ENCODE results near the gene IGFL1.
"Not testable (repeated sequence)": the region's sequence is repeated elsewhere in the genome, so short reads cannot be mapped to it uniquely, and the experiment has no call there.

IGFL1 gene

DNA sequence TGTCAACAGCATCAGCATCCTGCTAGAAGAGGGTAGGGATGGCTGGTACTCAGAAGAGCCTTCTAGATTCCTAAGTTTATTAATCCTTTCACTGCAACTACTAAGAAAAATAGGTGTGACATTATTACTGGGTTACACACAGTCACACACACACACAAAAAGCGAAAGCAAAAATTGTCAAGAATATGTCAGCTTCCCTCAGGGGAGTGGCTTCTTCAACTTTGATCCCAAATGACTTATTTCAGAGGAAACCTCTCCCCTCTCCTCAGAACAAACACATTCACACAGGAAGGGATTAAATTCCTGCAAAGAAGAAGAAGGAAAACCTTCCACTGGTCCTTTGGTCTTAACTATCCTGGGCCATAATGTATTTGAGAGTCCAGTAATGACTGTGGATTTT is 20.1 kb upstream of the IGFL1 start:
- Histone ChIP-seq H3K27ac (ENCODE audit: low read depth, low read length) (no peak overlapping the region), H3K9me3 (ENCODE audit: control insufficient read depth in 1 of 2, low read length in 2 of 2) (no peaks in the 10 kb centered on the region), H3K27me3 (ENCODE audit: control insufficient read depth in 1 of 2, insufficient read depth in 2 of 2, low read length in 2 of 2) (peaks cover 2 to 3% of the 10 kb centered on the region in 2 donors), H3K4me1 (ENCODE audit: control insufficient read depth in 1 of 2, insufficient read depth in 2 of 2, low read length in 2 of 2) (peaks cover 0 to 19% of the 10 kb centered on the region in 2 donors), H3K4me3 (ENCODE audit: low read depth in 1 of 2, low read length in 2 of 2) (no peak overlapping the region), H3K9ac (ENCODE audit: low read depth in 1 of 2, low read length in 2 of 2) (no peak overlapping the region), H3K36me3 (ENCODE audit: control insufficient read depth in 1 of 2, insufficient read depth in 2 of 2, low read length in 2 of 2) (no peaks in the 10 kb centered on the region)

DNA sequence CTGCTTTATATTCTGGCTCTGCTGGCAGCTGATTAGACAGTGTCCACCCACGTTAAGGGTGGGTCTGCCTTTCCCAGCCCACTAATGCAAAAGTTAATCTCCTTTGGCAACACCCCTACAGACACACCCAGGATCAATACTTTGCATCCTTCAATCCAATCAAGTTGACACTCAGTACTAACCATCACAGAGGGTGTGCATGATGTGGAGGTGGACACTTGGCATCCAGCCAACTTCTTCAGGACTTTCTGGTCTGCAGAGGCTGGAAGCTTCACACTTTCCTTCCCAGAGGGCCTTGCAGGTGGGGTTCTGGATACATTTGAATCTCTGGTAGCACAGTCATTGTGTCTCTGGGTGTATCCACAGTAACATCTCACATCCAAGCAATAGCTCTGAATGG is 18.9 kb upstream of the IGFL1 start:
- Histone ChIP-seq H3K36me3 (ENCODE audit: control insufficient read depth in 1 of 2, insufficient read depth in 2 of 2, low read length in 2 of 2) (no peaks in the 10 kb centered on the region), H3K27ac (ENCODE audit: low read depth, low read length) (no peak overlapping the region), H3K9ac (ENCODE audit: low read depth in 1 of 2, low read length in 2 of 2) (no peak overlapping the region), H3K4me1 (ENCODE audit: control insufficient read depth in 1 of 2, insufficient read depth in 2 of 2, low read length in 2 of 2) (peaks cover 0 to 19% of the 10 kb centered on the region in 2 donors), H3K4me3 (ENCODE audit: low read depth in 1 of 2, low read length in 2 of 2) (no peak overlapping the region), H3K9me3 (ENCODE audit: control insufficient read depth in 1 of 2, low read length in 2 of 2) (no peaks in the 10 kb centered on the region), H3K27me3 (ENCODE audit: control insufficient read depth in 1 of 2, insufficient read depth in 2 of 2, low read length in 2 of 2) (peaks cover 2 to 3% of the 10 kb centered on the region in 2 donors)

DNA sequence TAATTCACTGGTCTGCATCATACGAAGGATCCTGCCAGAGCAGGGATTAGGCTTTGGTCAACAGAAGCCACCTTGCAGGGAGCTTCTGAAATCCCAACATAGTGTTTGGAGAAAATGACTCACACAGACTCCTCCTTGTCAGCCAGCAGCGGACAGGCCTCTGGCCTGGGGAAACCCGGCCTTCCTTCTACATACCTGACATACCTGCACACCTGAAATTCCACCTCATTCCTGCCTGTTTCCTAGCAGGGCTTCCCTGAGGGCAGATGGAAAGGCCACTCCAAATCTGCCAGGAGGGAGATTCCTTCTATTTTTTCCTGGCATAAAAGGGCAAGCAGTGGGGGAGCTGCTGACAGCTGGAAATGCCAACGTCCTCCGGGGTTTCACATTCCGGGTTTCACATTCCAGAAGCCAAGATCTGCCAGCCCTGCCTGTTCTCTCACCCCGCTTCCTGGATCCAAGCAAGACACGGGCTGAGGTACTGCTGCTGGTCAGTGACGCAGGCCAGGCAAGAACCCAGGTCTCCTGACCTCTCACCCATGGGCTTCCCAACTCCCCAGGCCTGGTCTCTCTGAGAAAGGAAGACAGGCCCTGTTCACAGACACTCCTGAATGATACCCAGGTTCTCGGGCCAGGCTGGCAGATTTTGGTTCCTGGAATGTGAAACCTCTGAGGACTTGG is 18.2 kb upstream of the IGFL1 start:
- H3K4me1 ChIP-seq (ENCODE audit: control insufficient read depth in 1 of 2, insufficient read depth in 2 of 2, low read length in 2 of 2), result peaks cover 0 to 19% of the 10 kb centered on the region in 2 donors
- H3K36me3 ChIP-seq (ENCODE audit: control insufficient read depth in 1 of 2, insufficient read depth in 2 of 2, low read length in 2 of 2), result no peaks in the 10 kb centered on the region
- H3K27ac ChIP-seq (ENCODE audit: low read depth, low read length), result no peak overlapping the region
- H3K9me3 ChIP-seq (ENCODE audit: control insufficient read depth in 1 of 2, low read length in 2 of 2), result no peaks in the 10 kb centered on the region
- no peak overlapping the region for H3K4me3 ChIP-seq (ENCODE audit: low read depth in 1 of 2, low read length in 2 of 2)
- H3K9ac ChIP-seq (ENCODE audit: low read depth in 1 of 2, low read length in 2 of 2), result no peak overlapping the region
- H3K27me3 ChIP-seq (ENCODE audit: control insufficient read depth in 1 of 2, insufficient read depth in 2 of 2, low read length in 2 of 2), result peaks cover 2 to 3% of the 10 kb centered on the region in 2 donors

DNA sequence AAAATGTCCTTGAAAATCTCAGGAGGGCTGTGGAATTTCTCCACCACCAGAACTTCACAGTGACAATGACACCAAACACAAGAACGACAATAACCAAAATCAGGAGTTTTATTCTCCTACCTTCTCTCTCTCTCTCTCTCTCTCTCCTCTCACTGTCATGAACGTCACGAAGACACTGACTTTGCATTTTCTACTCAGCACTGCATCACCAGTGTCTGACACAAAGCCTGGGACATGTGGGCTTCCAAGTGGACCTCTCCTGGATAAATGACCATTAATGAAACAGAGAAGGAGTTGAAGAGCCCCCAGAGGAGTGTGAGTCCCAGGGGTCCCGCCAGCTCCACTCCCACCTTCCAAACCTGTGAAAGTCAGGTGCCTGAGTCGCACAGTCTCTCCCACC is 16.9 kb upstream of the IGFL1 start:
- H3K4me3 ChIP-seq (ENCODE audit: low read depth in 1 of 2, low read length in 2 of 2); H3K9ac ChIP-seq (ENCODE audit: low read depth in 1 of 2, low read length in 2 of 2); H3K36me3 ChIP-seq (ENCODE audit: control insufficient read depth in 1 of 2, insufficient read depth in 2 of 2, low read length in 2 of 2); H3K9me3 ChIP-seq (ENCODE audit: control insufficient read depth in 1 of 2, low read length in 2 of 2); H3K27ac ChIP-seq (ENCODE audit: low read depth, low read length); H3K27me3 ChIP-seq (ENCODE audit: control insufficient read depth in 1 of 2, insufficient read depth in 2 of 2, low read length in 2 of 2): not testable (repeated sequence)
- H3K4me1 ChIP-seq (ENCODE audit: control insufficient read depth in 1 of 2, insufficient read depth in 2 of 2, low read length in 2 of 2), result peaks cover 0 to 19% of the 10 kb centered on the region in 2 donors

DNA sequence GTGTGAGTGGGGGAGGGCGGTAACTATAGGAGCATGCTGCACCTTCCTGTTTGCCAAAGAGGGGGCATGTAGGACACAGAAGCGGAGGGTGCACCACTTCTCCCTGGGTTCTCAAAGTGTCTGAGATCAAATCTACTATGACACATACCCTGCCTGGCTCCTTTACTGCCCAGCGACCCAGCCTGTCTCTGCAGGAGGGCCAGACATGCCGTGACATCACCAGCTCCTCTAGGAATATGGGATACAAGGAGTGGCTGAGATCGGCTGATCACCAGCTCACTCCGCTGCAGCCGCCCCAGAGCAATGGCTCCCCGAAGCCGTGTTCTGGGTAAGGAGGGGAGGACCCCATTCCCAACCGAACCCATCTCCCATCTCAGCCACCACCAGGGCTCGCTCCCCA is 16.4 kb upstream of the IGFL1 start:
- peaks cover 2 to 3% of the 10 kb centered on the region in 2 donors for H3K27me3 ChIP-seq (ENCODE audit: control insufficient read depth in 1 of 2, insufficient read depth in 2 of 2, low read length in 2 of 2)
- no peaks in the 10 kb centered on the region for H3K36me3 ChIP-seq (ENCODE audit: control insufficient read depth in 1 of 2, insufficient read depth in 2 of 2, low read length in 2 of 2)

DNA sequence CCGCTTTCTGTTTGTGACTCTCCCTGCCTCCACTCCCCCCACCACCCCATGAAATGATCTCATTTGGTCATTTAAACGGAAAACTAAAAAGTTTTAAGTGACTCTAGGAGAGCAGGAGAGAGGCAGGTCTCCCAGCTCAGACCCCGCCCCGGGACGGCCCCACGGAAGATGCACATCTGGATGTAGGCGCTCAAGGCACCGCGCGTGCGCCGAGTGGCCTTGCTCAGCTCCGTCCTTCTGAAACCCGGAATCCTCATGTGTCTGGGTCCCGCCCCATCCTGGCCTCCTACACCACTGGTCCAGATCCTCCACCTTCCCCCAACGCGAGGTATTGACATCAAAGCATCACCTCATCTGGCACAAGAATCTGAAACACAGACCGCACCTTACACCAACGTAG is 15.7 kb upstream of the IGFL1 start:
- H3K4me3 ChIP-seq (ENCODE audit: low read depth in 1 of 2, low read length in 2 of 2), result no peak overlapping the region
- no peaks in the 10 kb centered on the region for H3K36me3 ChIP-seq (ENCODE audit: control insufficient read depth in 1 of 2, insufficient read depth in 2 of 2, low read length in 2 of 2)
- no peak overlapping the region for H3K9ac ChIP-seq (ENCODE audit: low read depth in 1 of 2, low read length in 2 of 2)
- no peak overlapping the region for H3K27ac ChIP-seq (ENCODE audit: low read depth, low read length)
- H3K27me3 ChIP-seq (ENCODE audit: control insufficient read depth in 1 of 2, insufficient read depth in 2 of 2, low read length in 2 of 2), result peaks cover 2 to 3% of the 10 kb centered on the region in 2 donors
- H3K9me3 ChIP-seq (ENCODE audit: control insufficient read depth in 1 of 2, low read length in 2 of 2), result no peaks in the 10 kb centered on the region
- H3K4me1 ChIP-seq (ENCODE audit: control insufficient read depth in 1 of 2, insufficient read depth in 2 of 2, low read length in 2 of 2), result peaks cover 0 to 19% of the 10 kb centered on the region in 2 donors

More for the DNA sequence above, 16.4 kb upstream of the IGFL1 start:
- H3K9ac ChIP-seq (ENCODE audit: low read depth in 1 of 2, low read length in 2 of 2), result no peak overlapping the region
- no peak overlapping the region for H3K27ac ChIP-seq (ENCODE audit: low read depth, low read length)
- no peaks in the 10 kb centered on the region for H3K9me3 ChIP-seq (ENCODE audit: control insufficient read depth in 1 of 2, low read length in 2 of 2)
- no peak overlapping the region for H3K4me3 ChIP-seq (ENCODE audit: low read depth in 1 of 2, low read length in 2 of 2)
- H3K4me1 ChIP-seq (ENCODE audit: control insufficient read depth in 1 of 2, insufficient read depth in 2 of 2, low read length in 2 of 2), result peaks cover 0 to 19% of the 10 kb centered on the region in 2 donors

DNA sequence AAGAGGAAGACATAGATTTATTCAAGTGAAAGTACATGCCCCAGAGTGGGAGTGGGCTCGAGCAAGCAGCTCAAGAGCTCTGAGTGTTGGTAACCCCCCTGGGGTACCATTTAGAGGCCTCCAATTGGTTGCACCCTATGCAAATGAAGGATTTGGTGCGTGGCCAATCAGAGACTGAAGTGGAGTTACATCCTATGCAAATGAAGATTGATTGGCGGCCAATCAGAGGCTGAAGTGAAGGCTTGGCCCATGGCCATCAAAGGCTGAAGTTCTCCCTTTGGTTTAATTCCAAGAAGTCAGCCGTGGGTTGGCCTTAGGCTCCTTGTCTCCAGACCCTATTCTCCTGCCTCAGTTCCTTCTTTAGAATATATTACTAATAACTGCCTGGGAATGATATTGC is 12.9 kb upstream of the IGFL1 start:
- Histone ChIP-seq H3K27ac (ENCODE audit: low read depth, low read length) (no peak overlapping the region), H3K4me3 (ENCODE audit: low read depth in 1 of 2, low read length in 2 of 2) (no peak overlapping the region), H3K27me3 (ENCODE audit: control insufficient read depth in 1 of 2, insufficient read depth in 2 of 2, low read length in 2 of 2) (peaks cover 2 to 3% of the 10 kb centered on the region in 2 donors), H3K9me3 (ENCODE audit: control insufficient read depth in 1 of 2, low read length in 2 of 2) (no peaks in the 10 kb centered on the region), H3K36me3 (ENCODE audit: control insufficient read depth in 1 of 2, insufficient read depth in 2 of 2, low read length in 2 of 2) (no peaks in the 10 kb centered on the region), H3K4me1 (ENCODE audit: control insufficient read depth in 1 of 2, insufficient read depth in 2 of 2, low read length in 2 of 2) (no peaks in the 10 kb centered on the region), H3K9ac (ENCODE audit: low read depth in 1 of 2, low read length in 2 of 2) (no peak overlapping the region)

DNA sequence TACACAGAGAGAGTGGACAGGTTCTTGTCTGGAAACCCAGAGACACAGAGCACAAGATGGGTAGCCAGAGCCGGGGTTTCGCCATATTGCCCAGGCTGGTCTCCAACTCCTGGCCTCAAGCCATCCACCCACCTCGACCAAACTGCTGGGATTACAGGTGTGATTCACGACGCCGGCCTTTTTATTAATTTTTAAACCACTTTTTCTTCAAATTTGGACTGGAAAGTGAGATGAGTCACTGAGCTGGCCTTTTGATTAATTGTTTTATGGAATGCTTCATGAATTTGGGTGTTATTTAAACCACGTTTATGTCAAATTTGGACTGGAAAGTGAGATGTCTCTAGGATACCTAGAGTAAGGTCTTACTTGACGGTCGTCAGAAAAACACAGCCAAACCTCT is 12.1 kb upstream of the IGFL1 start:
- Histone ChIP-seq H3K27me3 (ENCODE audit: control insufficient read depth in 1 of 2, insufficient read depth in 2 of 2, low read length in 2 of 2) (peaks cover 2 to 3% of the 10 kb centered on the region in 2 donors), H3K4me1 (ENCODE audit: control insufficient read depth in 1 of 2, insufficient read depth in 2 of 2, low read length in 2 of 2) (no peaks in the 10 kb centered on the region), H3K9ac (ENCODE audit: low read depth in 1 of 2, low read length in 2 of 2) (no peak overlapping the region), H3K4me3 (ENCODE audit: low read depth in 1 of 2, low read length in 2 of 2) (no peak overlapping the region), H3K9me3 (ENCODE audit: control insufficient read depth in 1 of 2, low read length in 2 of 2) (no peaks in the 10 kb centered on the region), H3K27ac (ENCODE audit: low read depth, low read length) (no peak overlapping the region), H3K36me3 (ENCODE audit: control insufficient read depth in 1 of 2, insufficient read depth in 2 of 2, low read length in 2 of 2) (no peaks in the 10 kb centered on the region)

DNA sequence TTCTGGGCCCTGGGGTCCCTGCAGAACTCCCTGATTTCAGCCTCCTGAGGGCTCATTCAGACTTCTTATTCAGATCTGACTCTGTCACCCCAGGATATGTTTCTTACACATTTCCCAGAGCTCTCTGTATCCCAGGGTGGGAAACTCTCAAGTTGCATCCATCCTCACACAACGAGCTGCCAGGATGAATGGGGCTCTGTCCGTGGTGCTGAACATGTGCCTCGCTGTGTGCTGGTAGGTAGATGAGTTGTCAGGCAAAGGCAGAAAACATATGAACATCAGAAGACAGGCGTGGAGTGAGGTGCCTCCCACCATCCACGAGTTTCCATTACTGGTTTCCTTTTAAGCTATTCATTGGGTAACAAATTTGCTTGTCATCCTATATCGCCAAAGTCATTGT is 11.4 kb upstream of the IGFL1 start:
- no peak overlapping the region for H3K9ac ChIP-seq (ENCODE audit: low read depth in 1 of 2, low read length in 2 of 2)
- H3K27ac ChIP-seq (ENCODE audit: low read depth, low read length), result no peak overlapping the region
- no peaks in the 10 kb centered on the region for H3K4me1 ChIP-seq (ENCODE audit: control insufficient read depth in 1 of 2, insufficient read depth in 2 of 2, low read length in 2 of 2)
- H3K9me3 ChIP-seq (ENCODE audit: control insufficient read depth in 1 of 2, low read length in 2 of 2), result no peaks in the 10 kb centered on the region
- no peaks in the 10 kb centered on the region for H3K36me3 ChIP-seq (ENCODE audit: control insufficient read depth in 1 of 2, insufficient read depth in 2 of 2, low read length in 2 of 2)
- H3K4me3 ChIP-seq (ENCODE audit: low read depth in 1 of 2, low read length in 2 of 2), result no peak overlapping the region
- H3K27me3 ChIP-seq (ENCODE audit: control insufficient read depth in 1 of 2, insufficient read depth in 2 of 2, low read length in 2 of 2), result no peaks in the 10 kb centered on the region

DNA sequence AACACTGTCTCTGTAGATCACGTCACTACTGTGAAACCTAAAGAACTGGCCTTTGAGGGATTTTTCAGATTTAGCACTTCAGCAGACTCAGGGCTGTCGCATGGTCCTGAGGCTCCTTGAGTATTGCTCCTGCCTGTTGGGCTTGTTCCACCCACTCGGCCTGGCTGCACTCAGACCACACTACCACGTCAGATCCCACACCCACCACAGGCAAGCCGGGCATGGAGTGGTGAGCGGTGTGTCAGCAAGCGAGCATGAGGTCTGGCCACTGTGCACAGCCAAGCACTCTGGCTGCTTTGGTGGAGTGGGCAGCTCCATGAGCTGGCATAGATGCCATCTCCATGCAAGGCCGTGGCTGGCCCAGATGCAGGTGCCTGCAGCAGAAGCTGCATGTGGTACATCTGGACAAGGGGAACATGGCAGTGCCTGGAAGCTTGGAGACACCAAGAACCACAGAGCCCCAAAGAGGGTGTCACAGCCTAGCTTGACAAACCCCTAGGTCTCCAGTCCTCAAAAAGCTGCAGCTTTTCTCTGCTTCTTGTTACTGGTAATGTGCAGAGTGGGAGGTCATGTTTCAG is 9.4 kb upstream of the IGFL1 start:
- no peaks in the 10 kb centered on the region for H3K36me3 ChIP-seq (ENCODE audit: control insufficient read depth in 1 of 2, insufficient read depth in 2 of 2, low read length in 2 of 2)
- H3K27ac ChIP-seq (ENCODE audit: low read depth, low read length), result no peak overlapping the region
- no peaks in the 10 kb centered on the region for H3K4me1 ChIP-seq (ENCODE audit: control insufficient read depth in 1 of 2, insufficient read depth in 2 of 2, low read length in 2 of 2)
- H3K4me3 ChIP-seq (ENCODE audit: low read depth in 1 of 2, low read length in 2 of 2), result no peak overlapping the region
- no peaks in the 10 kb centered on the region for H3K27me3 ChIP-seq (ENCODE audit: control insufficient read depth in 1 of 2, insufficient read depth in 2 of 2, low read length in 2 of 2)
- no peaks in the 10 kb centered on the region for H3K9me3 ChIP-seq (ENCODE audit: control insufficient read depth in 1 of 2, low read length in 2 of 2)
- H3K9ac ChIP-seq (ENCODE audit: low read depth in 1 of 2, low read length in 2 of 2), result no peak overlapping the region
